OCI-LY7 (cell line): ENCODE measurements around the gene UBXN6. TPM values are rescaled to one million over a fixed set of nuclear protein-coding genes. Genes with fewer than 3 reads are reported as not detected.

Experiments used
- BruUV-seq: library from RNA; stranded (reverse); fragments of 400-500 nt; replicated peaks from 2 replicates; lab custom pipeline; 2021; lab: Mats Ljungman, UMichigan
- CTCF ChIA-PET: fragments of 300-600 bp; sonication (Branson Sonifier 250); formaldehyde crosslinking; loops from one replicate; lab custom pipeline; 2022; ENCODE audit warnings: antibody characterized with exemption; ENCODE audit not compliant: unreplicated experiment; lab: Charles Lee
- POLR2A ChIA-PET: fragments of 300-600 bp; sonication (Branson Sonifier 250); formaldehyde crosslinking; loops from one replicate; lab custom pipeline; 2022; ENCODE audit warnings: antibody characterized with exemption; lab: Charles Lee
- DNase-seq: peaks from one replicate; pipeline ENCODE4 v3.0.0-alpha.2; 2015; ENCODE audit warnings: low spot score
- H2AFZ ChIP-seq: fragments of 200-600 bp; sonication (generic), shearing (Covaris generic); 2 replicates; pipeline ENCODE4 v1.6.1; 2014; ENCODE audit warnings: mild to moderate bottlenecking, antibody characterized with exemption, low read length, moderate library complexity
- H3K27ac ChIP-seq: fragments of 200-600 bp; sonication (generic); 2 replicates; pipeline ENCODE4 v1.5.1; 2014; ENCODE audit warnings: mixed run types, low read depth, mild to moderate bottlenecking, moderate library complexity, low read length, inconsistent platforms; ENCODE audit not compliant: poor library complexity, severe bottlenecking
- H3K36me3 ChIP-seq: fragments of 200-600 bp; sonication (generic); 2 replicates; pipeline ENCODE4 v1.6.1; 2014; ENCODE audit warnings: mild to moderate bottlenecking, antibody characterized with exemption, low read length, moderate library complexity, mixed read lengths; ENCODE audit not compliant: insufficient read depth
- H3K4me1 ChIP-seq: fragments of 200-600 bp; sonication (generic); 2 replicates; pipeline ENCODE4 v1.5.1; 2014; ENCODE audit warnings: mild to moderate bottlenecking, low read length; ENCODE audit not compliant: insufficient read depth, poor library complexity, severe bottlenecking
- H3K4me2 ChIP-seq: fragments of 200-600 bp; sonication (generic); 2 replicates; pipeline ENCODE4 v1.6.1; 2014; ENCODE audit warnings: mild to moderate bottlenecking, low read length
- H3K4me3 ChIP-seq: fragments of 200-600 bp; sonication (generic); 2 replicates; pipeline ENCODE4 v1.5.1; 2014; ENCODE audit warnings: mild to moderate bottlenecking, low read depth, low read length; ENCODE audit not compliant: poor library complexity, severe bottlenecking
- H3K79me2 ChIP-seq: fragments of 200-600 bp; sonication (generic); 2 replicates; pipeline ENCODE4 v1.6.1; 2016; ENCODE audit warnings: low read depth, mild to moderate bottlenecking, low read length, moderate library complexity, mixed read lengths; ENCODE audit not compliant: insufficient read depth
- H3K9me2 ChIP-seq: fragments of 200-600 bp; sonication (generic); 2 replicates; pipeline ENCODE4 v1.6.1; 2016; ENCODE audit warnings: mild to moderate bottlenecking, low read length, mixed read lengths; ENCODE audit not compliant: insufficient read depth
- H3K9me3 ChIP-seq: fragments of 200-600 bp; sonication (generic); 2 replicates; pipeline ENCODE4 v1.6.1; 2014; ENCODE audit warnings: mild to moderate bottlenecking, mixed run types, low read length, mixed read lengths
- H4K20me1 ChIP-seq: fragments of 200-600 bp; sonication (generic); 2 replicates; pipeline ENCODE4 v1.6.1; 2014; ENCODE audit warnings: mild to moderate bottlenecking, antibody characterized with exemption, low read length, moderate library complexity, mixed read lengths; ENCODE audit not compliant: insufficient read depth
- EZH2phosphoT487 ChIP-seq: fragments of 200-600 bp; sonication (generic); IDR thresholded peaks from 2 replicates; pipeline ENCODE4 v1.6.1; 2018; ENCODE audit warnings: low read depth, borderline replicate concordance, mild to moderate bottlenecking, mixed run types, antibody characterized with exemption, low read length, moderate library complexity, mixed read lengths
- intact Hi-C: fragments of 100-400 bp; cut with micrococcal nuclease; formaldehyde crosslinking; loops from one replicate; pipeline ENCODE4 v1.10.0; 2022; ENCODE audit not compliant: unreplicated experiment
- total RNA-seq, 2 experiments: library from RNA; depleted of rRNA in 1 of 2; stranded (reverse); fragments of >200 nt in 1 of 2; shearing (Covaris generic) in 1 of 2; gene quantifications; 2 replicates each; pipeline ENCODE4 v1.2.3, GENCODE V29; 2014 to 2022
- TF ChIP-seq, protein P1 (sequence below): fragments of 200-600 bp; sonication (generic); conservative IDR thresholded peaks from 2 replicates; pipeline ENCODE4 v1.5.1; 2014; ENCODE audit warnings: mild to moderate bottlenecking, antibody characterized with exemption, low read length, moderate library complexity, mixed read lengths

Gene UBXN6
- total RNA-seq, 2 experiments from 2014 or later = 43.5 to 57.0 TPM

DNA sequence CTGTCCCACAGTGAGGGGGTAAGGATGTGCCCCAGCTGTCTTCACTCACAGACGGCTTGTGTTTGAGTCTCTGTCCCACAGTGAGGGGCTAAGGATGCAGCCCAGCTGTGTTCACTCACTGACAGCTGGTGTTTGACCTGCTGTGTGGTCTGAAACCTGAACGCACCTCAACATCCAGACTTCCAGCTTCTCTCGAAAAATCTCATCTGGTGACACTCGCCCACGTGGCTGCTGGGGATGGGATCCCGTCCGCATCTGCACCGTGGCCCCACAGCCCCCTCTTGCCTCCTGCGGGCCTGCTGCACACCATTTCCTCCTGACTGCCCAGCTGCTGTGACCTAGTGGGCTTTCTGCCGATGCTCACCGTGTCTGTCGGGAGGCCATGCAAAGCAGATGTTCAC lies 27.8 kb downstream of the UBXN6 start:
- Histone ChIP-seq H4K20me1 (no peaks in the 10 kb centered on the region), H3K9me3 (no peaks in the 10 kb centered on the region), H3K36me3 (peaks cover 88% of the 10 kb centered on the region), H3K79me2 (no peaks in the 10 kb centered on the region), H3K4me2 (no peak overlapping the region), H3K4me1 (no peaks in the 10 kb centered on the region), H3K27ac (no peak overlapping the region), H3K4me3 (no peak overlapping the region), H2AFZ (no peak overlapping the region), H3K9me2 (no peaks in the 10 kb centered on the region)
- POLR2A ChIA-PET = no interaction called here
- no TSS peak for BruUV-seq
- DNase-seq = no peak
- CTCF ChIA-PET = no interaction called here
- TF ChIP-seq EZH2phosphoT487 = no peak
- TF ChIP-seq, protein P1, sequence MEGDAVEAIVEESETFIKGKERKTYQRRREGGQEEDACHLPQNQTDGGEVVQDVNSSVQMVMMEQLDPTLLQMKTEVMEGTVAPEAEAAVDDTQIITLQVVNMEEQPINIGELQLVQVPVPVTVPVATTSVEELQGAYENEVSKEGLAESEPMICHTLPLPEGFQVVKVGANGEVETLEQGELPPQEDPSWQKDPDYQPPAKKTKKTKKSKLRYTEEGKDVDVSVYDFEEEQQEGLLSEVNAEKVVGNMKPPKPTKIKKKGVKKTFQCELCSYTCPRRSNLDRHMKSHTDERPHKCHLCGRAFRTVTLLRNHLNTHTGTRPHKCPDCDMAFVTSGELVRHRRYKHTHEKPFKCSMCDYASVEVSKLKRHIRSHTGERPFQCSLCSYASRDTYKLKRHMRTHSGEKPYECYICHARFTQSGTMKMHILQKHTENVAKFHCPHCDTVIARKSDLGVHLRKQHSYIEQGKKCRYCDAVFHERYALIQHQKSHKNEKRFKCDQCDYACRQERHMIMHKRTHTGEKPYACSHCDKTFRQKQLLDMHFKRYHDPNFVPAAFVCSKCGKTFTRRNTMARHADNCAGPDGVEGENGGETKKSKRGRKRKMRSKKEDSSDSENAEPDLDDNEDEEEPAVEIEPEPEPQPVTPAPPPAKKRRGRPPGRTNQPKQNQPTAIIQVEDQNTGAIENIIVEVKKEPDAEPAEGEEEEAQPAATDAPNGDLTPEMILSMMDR = no peak
- intact Hi-C loops = no loop called here

DNA sequence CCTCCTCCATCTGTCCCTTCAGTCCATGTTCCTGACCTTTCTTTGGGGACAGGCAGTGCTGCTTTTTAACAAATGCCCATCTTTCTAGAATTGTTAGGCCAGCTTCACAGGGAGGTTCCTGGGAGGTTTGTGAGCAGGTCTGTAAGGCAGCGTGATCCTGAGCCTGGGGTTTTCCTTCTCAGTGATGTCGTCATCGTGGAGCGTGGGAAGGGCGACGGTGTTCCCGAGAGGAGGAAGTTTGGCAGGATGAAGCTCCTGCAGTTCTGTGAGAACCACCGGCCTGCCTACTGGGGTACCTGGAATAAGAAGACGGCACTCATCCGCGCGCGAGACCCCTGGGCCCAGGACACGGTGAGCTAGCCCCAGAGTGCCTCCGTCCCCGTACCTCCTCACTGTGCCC lies 28.3 kb downstream of the UBXN6 start:
- Histone ChIP-seq H2AFZ (no peak overlapping the region), H3K4me2 (no peak overlapping the region), H3K4me3 (no peak overlapping the region), H3K4me1 (no peaks in the 10 kb centered on the region), H3K9me2 (no peaks in the 10 kb centered on the region), H3K9me3 (no peaks in the 10 kb centered on the region), H3K36me3 (peaks cover 88% of the 10 kb centered on the region), H3K27ac (no peak overlapping the region), H4K20me1 (no peaks in the 10 kb centered on the region), H3K79me2 (no peaks in the 10 kb centered on the region)
- ChIA-PET CTCF (no interaction called here), POLR2A (no interaction called here)
- no peak for TF ChIP-seq EZH2phosphoT487
- TF ChIP-seq, protein P1 = no peak
- intact Hi-C loops = no loop called here
- no peak for DNase-seq
- no TSS peak for BruUV-seq

DNA sequence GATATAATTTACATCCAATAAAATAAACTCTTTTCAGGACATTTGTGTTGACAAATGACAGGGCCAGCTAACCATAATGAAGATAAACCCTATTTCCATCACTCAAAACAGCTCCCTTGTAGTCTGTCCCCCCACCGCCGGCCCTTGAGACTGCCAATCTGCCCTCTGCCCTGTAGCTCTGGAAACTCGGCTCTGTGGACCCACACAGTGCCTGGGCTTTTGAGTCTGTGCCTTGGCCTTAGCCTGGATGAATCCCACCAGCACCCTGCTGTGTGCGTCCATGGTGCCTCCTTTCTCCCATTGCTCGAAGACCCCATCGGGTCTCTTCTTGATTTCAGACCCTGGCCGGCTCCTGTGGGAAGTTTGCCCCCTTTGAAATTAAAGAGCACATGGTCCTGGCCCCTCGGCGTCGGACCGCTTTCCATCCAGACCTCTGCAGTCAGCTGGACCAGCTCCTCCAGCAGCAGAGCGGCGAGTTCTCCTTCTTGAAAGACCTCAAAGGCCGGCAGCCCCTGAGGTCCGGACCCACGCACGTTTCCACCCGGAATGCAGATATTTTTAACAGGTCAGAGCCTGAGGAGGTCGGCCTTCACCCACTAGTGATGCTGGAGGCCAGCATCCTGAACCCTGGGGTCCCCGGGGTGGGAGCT lies 29.1 kb downstream of the UBXN6 start:
- Histone ChIP-seq H3K4me2 (no peak overlapping the region), H3K4me3 (no peak overlapping the region), H3K27ac (no peak overlapping the region), H3K4me1 (no peaks in the 10 kb centered on the region), H3K79me2 (no peaks in the 10 kb centered on the region), H3K9me3 (no peaks in the 10 kb centered on the region), H4K20me1 (no peaks in the 10 kb centered on the region), H2AFZ (no peak overlapping the region), H3K9me2 (no peaks in the 10 kb centered on the region), H3K36me3 (peaks cover 88% of the 10 kb centered on the region)
- intact Hi-C loops = no loop called here
- ChIA-PET POLR2A (interaction anchor here (0.5 kb wide), 1 partner anchor 62 kb away, joined by 3 read pairs; no protein-coding TSS in a partner anchor), CTCF (no interaction called here)
- DNase-seq = no peak
- no TSS peak for BruUV-seq
- TF ChIP-seq, protein P1 = no peak
- no peak for TF ChIP-seq EZH2phosphoT487
